ENCODE measurements around the gene PDGFB.
"Not testable (repeated sequence)": the region's sequence is repeated elsewhere in the genome, so short reads cannot be mapped to it uniquely, and the experiment has no call there.

PDGFB gene

GRCh38 chr22:39229075-39229474, 15.7 kb downstream of the PDGFB start:
- no peak for DNase-seq (ENCODE audit: low read depth in 1 of 2, low spot score in 1 of 2)

- no peak for DNase-seq (ENCODE audit: low read depth in 1 of 2, low spot score in 1 of 2)
Measured at GRCh38 chr22:39227542-39228272, 17.1 kb downstream of the PDGFB start.

GRCh38 chr22:39226353-39226752, 18.4 kb downstream of the PDGFB start:
- no peak for DNase-seq (ENCODE audit: low read depth in 1 of 2, low spot score in 1 of 2)

GRCh38 chr22:39225591-39225990, 19.2 kb downstream of the PDGFB start:
- no peak for DNase-seq (ENCODE audit: low read depth in 1 of 2, low spot score in 1 of 2)

- no peak for DNase-seq (ENCODE audit: low read depth in 1 of 2, low spot score in 1 of 2)
Measured at GRCh38 chr22:39224550-39224949, 20.2 kb downstream of the PDGFB start.

- DNase-seq (ENCODE audit: low read depth in 1 of 2, low spot score in 1 of 2): no peak
Measured at GRCh38 chr22:39223091-39223710, 21.6 kb downstream of the PDGFB start.

GRCh38 chr22:39221999-39222686, 22.6 kb downstream of the PDGFB start:
- no peak for DNase-seq (ENCODE audit: low read depth in 1 of 2, low spot score in 1 of 2)

- DNase-seq (ENCODE audit: low read depth in 1 of 2, low spot score in 1 of 2): no peak
Measured at GRCh38 chr22:39220890-39221850, 23.6 kb downstream of the PDGFB start.

- no peak for DNase-seq (ENCODE audit: low read depth in 1 of 2, low spot score in 1 of 2)
Measured at GRCh38 chr22:39220450-39220849, 24.3 kb downstream of the PDGFB start.

GRCh38 chr22:39219071-39220039, 25.4 kb downstream of the PDGFB start:
- no peak for DNase-seq (ENCODE audit: low read depth in 1 of 2, low spot score in 1 of 2)

GRCh38 chr22:39218432-39218831, 26.4 kb downstream of the PDGFB start:
- DNase-seq (ENCODE audit: low read depth in 1 of 2, low spot score in 1 of 2): not testable (repeated sequence)

GRCh38 chr22:39216143-39216490, 28.7 kb downstream of the PDGFB start:
- DNase-seq (ENCODE audit: low read depth in 1 of 2, low spot score in 1 of 2): no peak

GRCh38 chr22:39215426-39216142, 29.2 kb downstream of the PDGFB start:
- no peak for DNase-seq (ENCODE audit: low read depth in 1 of 2, low spot score in 1 of 2)

GRCh38 chr22:39215070-39215396, 29.7 kb downstream of the PDGFB start:
- no peak for DNase-seq (ENCODE audit: low read depth in 1 of 2, low spot score in 1 of 2)

- DNase-seq (ENCODE audit: low read depth in 1 of 2, low spot score in 1 of 2): no peak
Measured at GRCh38 chr22:39214383-39215069, 30.3 kb downstream of the PDGFB start.

- DNase-seq (ENCODE audit: low read depth in 1 of 2, low spot score in 1 of 2): no peak
Measured at GRCh38 chr22:39214006-39214382, 30.8 kb downstream of the PDGFB start.

GRCh38 chr22:39212721-39213376, 31.9 kb downstream of the PDGFB start:
- DNase-seq (ENCODE audit: low read depth in 1 of 2, low spot score in 1 of 2): no peak

- no peak for DNase-seq (ENCODE audit: low read depth in 1 of 2, low spot score in 1 of 2)
Measured at GRCh38 chr22:39209756-39210155, 35.0 kb downstream of the PDGFB start.
